ENCODE results near the gene CDC27.
"Not testable (repeated sequence)": the region's sequence is repeated elsewhere in the genome, so short reads cannot be mapped to it uniquely, and the experiment has no call there.

DNA sequence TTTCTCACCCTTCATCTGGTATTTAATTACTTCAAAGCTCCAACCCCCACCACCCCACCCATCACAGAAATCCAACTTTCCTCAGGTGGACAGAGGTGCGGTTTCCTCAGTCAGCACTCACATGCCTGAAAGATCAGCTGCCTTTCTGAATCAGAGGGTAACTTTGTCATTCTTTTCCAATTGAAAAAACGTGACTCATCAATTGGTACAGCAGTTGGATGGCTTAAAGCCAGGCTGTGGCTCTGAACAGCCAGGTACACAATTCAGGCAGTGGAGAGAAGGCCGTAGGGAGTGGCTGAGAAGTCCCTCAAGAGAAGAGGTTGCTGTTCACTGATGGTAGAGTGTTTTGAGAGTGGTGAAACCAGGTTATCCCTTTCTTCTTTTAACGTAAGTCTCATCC, 118.8 kb downstream of the CDC27 start:
- TF ChIP-seq, protein P1, sequence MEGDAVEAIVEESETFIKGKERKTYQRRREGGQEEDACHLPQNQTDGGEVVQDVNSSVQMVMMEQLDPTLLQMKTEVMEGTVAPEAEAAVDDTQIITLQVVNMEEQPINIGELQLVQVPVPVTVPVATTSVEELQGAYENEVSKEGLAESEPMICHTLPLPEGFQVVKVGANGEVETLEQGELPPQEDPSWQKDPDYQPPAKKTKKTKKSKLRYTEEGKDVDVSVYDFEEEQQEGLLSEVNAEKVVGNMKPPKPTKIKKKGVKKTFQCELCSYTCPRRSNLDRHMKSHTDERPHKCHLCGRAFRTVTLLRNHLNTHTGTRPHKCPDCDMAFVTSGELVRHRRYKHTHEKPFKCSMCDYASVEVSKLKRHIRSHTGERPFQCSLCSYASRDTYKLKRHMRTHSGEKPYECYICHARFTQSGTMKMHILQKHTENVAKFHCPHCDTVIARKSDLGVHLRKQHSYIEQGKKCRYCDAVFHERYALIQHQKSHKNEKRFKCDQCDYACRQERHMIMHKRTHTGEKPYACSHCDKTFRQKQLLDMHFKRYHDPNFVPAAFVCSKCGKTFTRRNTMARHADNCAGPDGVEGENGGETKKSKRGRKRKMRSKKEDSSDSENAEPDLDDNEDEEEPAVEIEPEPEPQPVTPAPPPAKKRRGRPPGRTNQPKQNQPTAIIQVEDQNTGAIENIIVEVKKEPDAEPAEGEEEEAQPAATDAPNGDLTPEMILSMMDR (IDR thresholded peaks at IDR 0.05; ENCODE audit: insufficient read depth, low read depth, low read length), result not testable (repeated sequence)
- TF ChIP-seq EZH2 (IDR thresholded peaks at IDR 0.05; ENCODE audit: insufficient read depth, low read length), result not testable (repeated sequence)
